SK-N-SH (cell line): ENCODE data around the gene MYO16. TPM values are rescaled to one million over a fixed set of nuclear protein-coding genes. Genes with fewer than 3 reads are reported as not detected.

Source experiments
- CTCF ChIA-PET: fragments of 300-600, 350-600 bp; formaldehyde crosslinking; extraction: SDS; loops from one replicate; lab custom pipeline; 2021; lab: Yijun Ruan, JAX
- POLR2A ChIA-PET: fragments of 350-600 bp; sonication (Branson Sonifier 250); formaldehyde crosslinking; extraction: SDS; loops from one replicate; lab custom pipeline; 2020; ENCODE audit warnings: antibody characterized with exemption, inconsistent platforms; lab: Yijun Ruan, JAX
- DNase-seq: peaks from one replicate; pipeline ENCODE4 v3.0.0; 2012
- H2AFZ ChIP-seq: fragments of 200-600 bp; sonication (generic); 2 replicates; pipeline ENCODE4 v1.8.1; 2016; ENCODE audit warnings: antibody characterized with exemption, mild to moderate bottlenecking, low read depth
- H3F3A ChIP-seq: fragments of 200-600 bp; sonication (generic); replicated peaks from 2 replicates; pipeline ENCODE3; 2016; ENCODE audit warnings: antibody characterized with exemption, mild to moderate bottlenecking; ENCODE audit not compliant: insufficient read depth
- H3K27ac ChIP-seq, 2 experiments: fragments of 200-500 bp in 1 of 2; fragments of 200-600 bp in 1 of 2; sonication (Bioruptor generic) in 1 of 2; sonication (generic), shearing (Covaris generic) in 1 of 2; 2 replicates each; pipeline versions ENCODE4 v1.5.1 to v1.6.1; 2014 to 2016; ENCODE audit warnings: low read depth in 2 of 2, inconsistent platforms in 1 of 2, low read length in 1 of 2, mild to moderate bottlenecking in 1 of 2, mixed read lengths in 1 of 2
- H3K27me3 ChIP-seq: fragments of 200-600 bp; sonication (generic), shearing (Covaris generic); 2 replicates; pipeline ENCODE4 v1.6.1; 2016; ENCODE audit warnings: mixed run types; ENCODE audit not compliant: insufficient read depth
- H3K36me3 ChIP-seq, 2 experiments: fragments of 200-500 bp in 1 of 2; fragments of 200-600 bp in 1 of 2; sonication (Bioruptor generic) in 1 of 2; sonication (generic) in 1 of 2; replicated peaks in 1 of 2; 2 replicates each; pipeline versions ENCODE3 to v1.5.1; 2014 to 2016; ENCODE audit warnings: low read length in 1 of 2, mild to moderate bottlenecking in 1 of 2; ENCODE audit not compliant: insufficient read depth in 2 of 2, control insufficient read depth in 1 of 2
- H3K4me1 ChIP-seq, 2 experiments: fragments of 200-500 bp in 1 of 2; fragments of 200-600 bp in 1 of 2; sonication (Bioruptor generic) in 1 of 2; sonication (generic), shearing (Covaris generic) in 1 of 2; 2 replicates each; pipeline versions ENCODE4 v1.5.1 to v1.6.1; 2014 to 2016; ENCODE audit warnings: low read depth in 1 of 2, low read length in 1 of 2, mixed run types in 1 of 2; ENCODE audit not compliant: insufficient read depth in 2 of 2, control insufficient read depth in 1 of 2
- H3K4me2 ChIP-seq: fragments of 200-600 bp; sonication (generic), shearing (Covaris generic); 2 replicates; pipeline ENCODE4 v1.6.1; 2017; ENCODE audit warnings: mixed run types
- H3K4me3 ChIP-seq, 2 experiments: fragments of 200-500 bp in 1 of 2; fragments of 200-600 bp in 1 of 2; sonication (Bioruptor generic) in 1 of 2; sonication (generic), shearing (Covaris generic) in 1 of 2; 2 replicates each; pipeline versions ENCODE4 v1.5.1 to v1.8.1; 2014 to 2016; ENCODE audit warnings: low read depth in 2 of 2, inconsistent platforms in 1 of 2, low read length in 1 of 2, mild to moderate bottlenecking in 1 of 2, mixed read lengths in 1 of 2, moderate library complexity in 1 of 2
- H3K79me2 ChIP-seq: fragments of 200-600 bp; sonication (generic); 2 replicates; pipeline ENCODE4 v1.8.1; 2017; ENCODE audit warnings: mild to moderate bottlenecking; ENCODE audit not compliant: insufficient read depth
- H3K9ac ChIP-seq: fragments of 200-600 bp; sonication (generic); 2 replicates; pipeline ENCODE4 v1.6.1; 2017; ENCODE audit warnings: mixed run types
- H3K9me2 ChIP-seq: fragments of 200-600 bp; sonication (generic); 2 replicates; pipeline ENCODE4 v1.6.1; 2017; ENCODE audit warnings: mixed run types
- H3K9me3 ChIP-seq: fragments of 200-600 bp; sonication (generic); 2 replicates; pipeline ENCODE4 v1.6.1; 2017; ENCODE audit warnings: mixed run types, mild to moderate bottlenecking, moderate library complexity
- H4K20me1 ChIP-seq: fragments of 200-600 bp; sonication (generic); 2 replicates; pipeline ENCODE4 v1.6.1; 2017; ENCODE audit warnings: mild to moderate bottlenecking, mixed run types; ENCODE audit not compliant: insufficient read depth
- CTCF ChIP-seq: fragments of 200-600 bp; sonication (generic); IDR thresholded peaks from 2 replicates; pipeline ENCODE4 v1.6.1; 2017; ENCODE audit warnings: antibody characterized with exemption, mild to moderate bottlenecking, moderate library complexity
- EP300 ChIP-seq, 2 experiments: IDR thresholded peaks; 2 replicates each; pipeline versions ENCODE4 v1.4.0 to v1.6.1; 2012; ENCODE audit warnings: borderline replicate concordance in 1 of 2, low read depth in 1 of 2, low read length in 1 of 2
- EZH2phosphoT487 ChIP-seq: fragments of 200-600 bp; sonication (generic); IDR thresholded peaks from 2 replicates; pipeline ENCODE4 v1.6.1; 2017; ENCODE audit warnings: low read depth, mixed run types, mild to moderate bottlenecking, antibody characterized with exemption, moderate library complexity, borderline replicate concordance
- FOSL2 ChIP-seq: IDR thresholded peaks from 2 replicates; pipeline ENCODE4 v1.4.0; 2012; ENCODE audit warnings: low read depth, mild to moderate bottlenecking, moderate library complexity, borderline replicate concordance
- MAX ChIP-seq: IDR thresholded peaks from 2 replicates; pipeline ENCODE4 v1.4.0; 2012; ENCODE audit warnings: low read depth
- MXI1 ChIP-seq: IDR thresholded peaks from 2 replicates; pipeline ENCODE4 v1.6.1; 2012; ENCODE audit warnings: mild to moderate bottlenecking, low read depth, low read length, improper control_type of control experiment
- NFIC ChIP-seq: IDR thresholded peaks from 2 replicates; pipeline ENCODE4 v1.4.0; 2012; ENCODE audit warnings: borderline replicate concordance
- RAD21 ChIP-seq: IDR thresholded peaks from 2 replicates; pipeline ENCODE4 v1.6.1; 2012; ENCODE audit warnings: mild to moderate bottlenecking, low read length
- REST ChIP-seq: IDR thresholded peaks from 2 replicates; pipeline ENCODE4 v1.6.1; 2012; ENCODE audit warnings: mild to moderate bottlenecking, low read depth, low read length, moderate library complexity
- RXRA ChIP-seq: IDR thresholded peaks from 2 replicates; pipeline ENCODE4 v1.4.0; 2012; ENCODE audit warnings: low read depth, mild to moderate bottlenecking, borderline replicate concordance
- SIN3A ChIP-seq: IDR thresholded peaks from 2 replicates; pipeline ENCODE4 v1.6.1; 2012; ENCODE audit warnings: low read depth, mild to moderate bottlenecking, low read length, moderate library complexity, borderline replicate concordance
- TAF1 ChIP-seq: IDR thresholded peaks from 2 replicates; pipeline ENCODE4 v1.6.1; 2012; ENCODE audit warnings: low read depth, mild to moderate bottlenecking, low read length, moderate library complexity, borderline replicate concordance
- TCF12 ChIP-seq: IDR thresholded peaks from 2 replicates; pipeline ENCODE4 v1.4.0; 2012
- USF1 ChIP-seq: IDR thresholded peaks from 2 replicates; pipeline ENCODE4 v1.4.0; 2012; ENCODE audit warnings: low read depth, borderline replicate concordance
- USF2 ChIP-seq: fragments of 150-350 bp; IDR thresholded peaks from 2 replicates; pipeline ENCODE4 v1.6.1; 2017; ENCODE audit warnings: antibody characterized with exemption, low read length, low read depth, borderline replicate concordance
- YY1 ChIP-seq: IDR thresholded peaks from 2 replicates; pipeline ENCODE4 v1.4.0; 2012; ENCODE audit warnings: low read depth, mild to moderate bottlenecking
- WGBS: methylation state at CpG from one replicate; pipeline ENCODE4 v1.1.6; 2017; ENCODE audit warnings: low lambda C conversion rate; 5-methylcytosine and 5-hydroxymethylcytosine counted together
- polyA plus RNA-seq, 3 experiments: library from polyadenylated mRNA; depleted of rRNA; stranded (reverse); fragments of >200 nt; gene quantifications; 2 replicates each; pipeline ENCODE4 v1.2.3, GENCODE V29; 2012
- TF ChIP-seq, protein P1 (sequence below): fragments of 150-350 bp; IDR thresholded peaks from 2 replicates; pipeline ENCODE4 v1.6.1; 2016; ENCODE audit warnings: mild to moderate bottlenecking, low read depth, low read length

Gene MYO16
- polyA plus RNA-seq, 1 of the 3 experiments (the other 2 are of a cell fraction): 0.07 TPM

GRCh38 chr13:108663710-108664109, 34.3 kb downstream of the MYO16 start:
- no peak overlapping the region for H3K4me3 ChIP-seq
- no peak for DNase-seq
- H4K20me1 ChIP-seq: no peaks in the 10 kb centered on the region
- no peaks in the 10 kb centered on the region for H3K36me3 ChIP-seq
- H3K9me2 ChIP-seq: no peaks in the 10 kb centered on the region
- POLR2A ChIA-PET: no interaction called here
- no peaks in the 10 kb centered on the region for H3K27me3 ChIP-seq
- TF ChIP-seq REST (no peak), YY1 (no peak), FOSL2 (no peak), SIN3A (no peak), EP300 (IDR thresholded peaks at IDR 0.05; ENCODE audit: borderline replicate concordance in 1 of 2, low read depth in 1 of 2, low read length in 1 of 2) (no peak), EZH2phosphoT487 (no peak), MXI1 (no peak), USF2 (no peak), TAF1 (no peak), RAD21 (no peak), MAX (no peak), NFIC (no peak), USF1 (no peak), TCF12 (no peak), CTCF (no peak), RXRA (no peak)
- TF ChIP-seq, protein P1, sequence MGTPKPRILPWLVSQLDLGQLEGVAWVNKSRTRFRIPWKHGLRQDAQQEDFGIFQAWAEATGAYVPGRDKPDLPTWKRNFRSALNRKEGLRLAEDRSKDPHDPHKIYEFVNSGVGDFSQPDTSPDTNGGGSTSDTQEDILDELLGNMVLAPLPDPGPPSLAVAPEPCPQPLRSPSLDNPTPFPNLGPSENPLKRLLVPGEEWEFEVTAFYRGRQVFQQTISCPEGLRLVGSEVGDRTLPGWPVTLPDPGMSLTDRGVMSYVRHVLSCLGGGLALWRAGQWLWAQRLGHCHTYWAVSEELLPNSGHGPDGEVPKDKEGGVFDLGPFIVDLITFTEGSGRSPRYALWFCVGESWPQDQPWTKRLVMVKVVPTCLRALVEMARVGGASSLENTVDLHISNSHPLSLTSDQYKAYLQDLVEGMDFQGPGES: no peak
- H3K9me3 ChIP-seq: no peaks in the 10 kb centered on the region; the same call in 1 of the 2 replicates
- no peak overlapping the region for H3K4me2 ChIP-seq
- no peak overlapping the region for H3K27ac ChIP-seq
- 16% methylated on average over 3 of the region's 3 CpGs for WGBS
- no peaks in the 10 kb centered on the region for H3F3A ChIP-seq
- H3K9ac ChIP-seq: no peak overlapping the region
- no peaks in the 10 kb centered on the region for H3K4me1 ChIP-seq
- CTCF ChIA-PET: no interaction called here
- H2AFZ ChIP-seq: no peak overlapping the region
- no peaks in the 10 kb centered on the region for H3K79me2 ChIP-seq
